Fibroblast of lung (primary cell): ENCODE data around the gene CCDC33. TPM values are rescaled to one million over a fixed set of nuclear protein-coding genes. Genes with fewer than 3 reads are reported as not detected.
A peak's percentile ranks its signal among the peaks of the same experiment; 100 is the strongest.

Source experiments
- DNase-seq, 2 donors: peaks; one replicate each; pipeline versions ENCODE4 v3.0.0 to v3.0.0-alpha.2; 2010; ENCODE audit warnings: low read depth in 2 of 2
- H2AFZ ChIP-seq: 2 replicates; pipeline ENCODE4 v1.5.1; 2012; ENCODE audit warnings: low read length, control low read depth, inconsistent platforms
- H3K27ac ChIP-seq: 2 replicates; pipeline ENCODE4 v1.5.1; 2011; ENCODE audit warnings: low read length, control low read depth; ENCODE audit not compliant: insufficient read depth
- H3K27me3 ChIP-seq: 2 replicates; pipeline ENCODE4 v1.5.1; 2011; ENCODE audit warnings: mild to moderate bottlenecking, low read length; ENCODE audit not compliant: control insufficient read depth, insufficient read depth
- H3K36me3 ChIP-seq: 2 replicates; pipeline ENCODE4 v1.5.1; 2011; ENCODE audit warnings: low read length; ENCODE audit not compliant: control insufficient read depth, insufficient read depth
- H3K4me1 ChIP-seq: 2 replicates; pipeline ENCODE4 v1.5.1; 2011; ENCODE audit warnings: low read length; ENCODE audit not compliant: control insufficient read depth, insufficient read depth; ENCODE audit errors: extremely low read depth
- H3K4me2 ChIP-seq: 2 replicates; pipeline ENCODE4 v1.5.1; 2011; ENCODE audit warnings: low read length, control low read depth; ENCODE audit not compliant: insufficient read depth; ENCODE audit errors: extremely low read depth
- H3K4me3 ChIP-seq, 4 experiments: fragments of 200-600 bp in 1 of 4; sonication (generic) in 1 of 4; replicated peaks in 1 of 4; 2 replicates each; pipeline ENCODE4 v1.5.1; 2011 to 2016; ENCODE audit warnings: low read length in 4 of 4, low read depth in 3 of 4, mild to moderate bottlenecking in 3 of 4, control low read depth in 2 of 4, inconsistent platforms in 1 of 4, mixed read lengths in 1 of 4; ENCODE audit not compliant: insufficient read depth in 1 of 4; ENCODE audit errors: control extremely low read depth in 1 of 4
- H3K79me2 ChIP-seq: 2 replicates; pipeline ENCODE4 v1.5.1; 2012; ENCODE audit warnings: mild to moderate bottlenecking, low read length, inconsistent platforms; ENCODE audit not compliant: control insufficient read depth, insufficient read depth
- H3K9ac ChIP-seq: 2 replicates; pipeline ENCODE4 v1.5.1; 2011; ENCODE audit warnings: mild to moderate bottlenecking, low read length, control low read depth; ENCODE audit not compliant: insufficient read depth
- H3K9me3 ChIP-seq: 2 replicates; pipeline ENCODE4 v1.5.1; 2012; ENCODE audit warnings: low read depth, low read length; ENCODE audit not compliant: control insufficient read depth, insufficient read depth
- H4K20me1 ChIP-seq: 2 replicates; pipeline ENCODE4 v1.5.1; 2011; ENCODE audit warnings: low read length; ENCODE audit not compliant: control insufficient read depth, insufficient read depth; ENCODE audit errors: extremely low read depth
- EZH2 ChIP-seq: IDR thresholded peaks from 2 replicates; pipeline ENCODE4 v1.5.1; 2012; ENCODE audit warnings: low read length, control low read depth, mild to moderate bottlenecking; ENCODE audit errors: missing control alignments
- polyA plus RNA-seq, 2 donors: library from polyadenylated mRNA; depleted of rRNA in 1 of 2; stranded (reverse) in 1 of 2; unstranded in 1 of 2; fragments of >200 nt; gene quantifications; 2 replicates each; pipeline ENCODE4 v1.2.1, GENCODE V29; 2011 to 2012; ENCODE audit warnings: missing spikeins in 1 of 2
- total RNA-seq: library from RNA; depleted of rRNA; stranded (reverse); fragments of >200 nt; gene quantifications from 2 replicates; pipeline ENCODE4 v1.2.1, GENCODE V29; 2014
- TF ChIP-seq, protein P1 (sequence below), 2 donors: IDR thresholded peaks in 1 of 2; conservative IDR thresholded peaks in 1 of 2; 1 replicate in 1 of 2; 2 replicates in 1 of 2; pipeline ENCODE4 v1.5.1; 2011 to 2012; ENCODE audit warnings: low read length in 2 of 2, control low read depth in 1 of 2, inconsistent platforms in 1 of 2, low read depth in 1 of 2, mild to moderate bottlenecking in 1 of 2

The CCDC33 gene
- total and polyA plus RNA-seq, 2 donors (not counting 1 experiment from before 2014, with no cell fraction given): not detected

DNA sequence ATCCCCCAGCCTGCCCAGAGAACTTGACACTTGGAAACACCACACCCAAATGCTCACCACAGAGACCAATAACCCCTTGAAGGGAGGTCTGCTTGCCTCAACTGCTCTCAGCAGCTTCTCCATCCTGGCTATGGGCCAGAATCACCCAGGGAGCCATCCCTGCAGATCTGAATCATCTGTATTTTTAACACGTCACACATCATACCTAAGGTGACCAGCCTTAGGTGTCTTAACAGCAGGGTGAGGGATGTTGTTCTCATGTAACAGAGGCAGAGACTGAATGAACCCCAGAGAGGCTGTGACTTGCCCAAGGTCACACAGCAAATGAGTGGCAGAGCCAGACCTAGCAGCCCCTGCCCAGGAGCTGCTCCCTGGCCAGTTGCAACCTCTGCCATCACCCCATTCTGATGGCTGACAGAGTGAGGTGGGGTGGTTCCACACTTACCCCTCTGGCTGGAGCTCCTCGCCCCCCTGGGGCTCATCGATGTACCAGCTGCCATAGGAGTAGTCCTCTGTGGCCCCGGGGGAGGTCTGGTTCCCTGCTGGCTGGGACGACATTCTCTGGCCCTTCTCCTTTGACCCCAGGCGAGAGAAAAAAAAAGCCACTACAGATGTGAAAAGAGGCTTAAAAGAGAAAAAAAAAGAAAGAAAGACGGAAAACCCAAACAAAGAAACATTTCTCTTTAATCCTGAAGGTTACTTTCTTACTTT lies 34.3 kb upstream of the CCDC33 start:
- Histone ChIP-seq H3K4me1 (peaks cover 9% of the 10 kb centered on the region), H3K9ac (no peak overlapping the region), H2AFZ (no peak overlapping the region), H4K20me1 (no peaks in the 10 kb centered on the region), H3K36me3 (no peaks in the 10 kb centered on the region), H3K4me2 (no peak overlapping the region), H3K9me3 (no peaks in the 10 kb centered on the region), H3K4me3 (no peak overlapping the region), H3K27me3 (no peaks in the 10 kb centered on the region), H3K79me2 (no peaks in the 10 kb centered on the region), H3K27ac (no peak overlapping the region)
- DNase-seq: peak in 1 of 2 donors; percentile 70
- TF ChIP-seq EZH2: no peak
- TF ChIP-seq, protein P1, sequence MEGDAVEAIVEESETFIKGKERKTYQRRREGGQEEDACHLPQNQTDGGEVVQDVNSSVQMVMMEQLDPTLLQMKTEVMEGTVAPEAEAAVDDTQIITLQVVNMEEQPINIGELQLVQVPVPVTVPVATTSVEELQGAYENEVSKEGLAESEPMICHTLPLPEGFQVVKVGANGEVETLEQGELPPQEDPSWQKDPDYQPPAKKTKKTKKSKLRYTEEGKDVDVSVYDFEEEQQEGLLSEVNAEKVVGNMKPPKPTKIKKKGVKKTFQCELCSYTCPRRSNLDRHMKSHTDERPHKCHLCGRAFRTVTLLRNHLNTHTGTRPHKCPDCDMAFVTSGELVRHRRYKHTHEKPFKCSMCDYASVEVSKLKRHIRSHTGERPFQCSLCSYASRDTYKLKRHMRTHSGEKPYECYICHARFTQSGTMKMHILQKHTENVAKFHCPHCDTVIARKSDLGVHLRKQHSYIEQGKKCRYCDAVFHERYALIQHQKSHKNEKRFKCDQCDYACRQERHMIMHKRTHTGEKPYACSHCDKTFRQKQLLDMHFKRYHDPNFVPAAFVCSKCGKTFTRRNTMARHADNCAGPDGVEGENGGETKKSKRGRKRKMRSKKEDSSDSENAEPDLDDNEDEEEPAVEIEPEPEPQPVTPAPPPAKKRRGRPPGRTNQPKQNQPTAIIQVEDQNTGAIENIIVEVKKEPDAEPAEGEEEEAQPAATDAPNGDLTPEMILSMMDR (conservative IDR thresholded peaks at IDR 0.05 in 1 of 2, IDR thresholded peaks at IDR 0.05 in 1 of 2; ENCODE audit: low read depth in 1 of 2, low read length in 2 of 2): no peak

DNA sequence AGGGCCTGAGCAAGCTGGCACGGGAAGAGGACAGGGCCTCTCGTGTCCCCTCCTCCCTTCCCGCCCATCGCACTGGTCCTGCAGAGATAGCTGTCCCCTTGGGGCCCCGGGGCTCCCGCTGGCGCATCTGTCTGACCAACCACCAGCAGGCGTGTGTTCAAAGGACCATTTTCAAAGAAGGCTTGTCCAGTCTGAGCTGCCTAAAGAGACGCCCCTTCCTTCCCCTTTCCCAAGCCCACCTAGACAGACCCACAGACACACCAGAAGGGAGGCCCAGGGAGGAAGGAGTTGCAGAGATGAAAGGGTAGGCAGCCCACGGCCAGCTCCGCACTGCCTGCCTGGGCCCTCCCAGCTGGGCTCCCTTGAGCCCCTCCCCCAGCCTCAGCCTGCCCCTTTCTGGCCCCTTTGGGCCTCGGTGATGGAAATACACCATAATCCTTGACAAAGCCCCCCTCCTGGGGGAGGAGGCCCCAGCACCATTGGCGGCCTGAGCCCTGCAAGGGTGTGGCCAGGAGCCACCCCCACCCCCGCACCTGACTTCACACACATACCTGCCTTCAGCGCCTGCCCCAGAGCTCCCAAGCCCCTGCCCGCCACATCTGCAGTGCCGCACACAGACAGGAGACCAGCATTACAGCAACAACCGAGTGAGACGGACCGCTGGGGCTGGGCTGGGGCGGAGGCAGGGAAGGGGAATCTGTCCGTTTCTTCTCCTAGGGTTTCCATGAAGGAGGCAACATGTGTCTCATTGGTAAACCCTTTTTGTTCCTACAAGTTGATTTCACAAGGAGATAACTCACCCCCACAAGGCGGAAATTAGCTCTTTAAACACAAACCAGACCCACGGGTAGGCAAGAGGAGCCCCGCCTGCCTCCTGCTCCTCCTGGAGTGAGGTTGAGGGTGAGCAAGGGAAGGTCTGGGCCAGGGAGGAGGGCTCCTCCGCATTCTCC lies 33.4 kb upstream of the CCDC33 start, which contains the start of gene STRA6:
Gene STRA6, minus strand, starts transcription at position 336 of the 950 bp plus-strand sequence. CDS start 520 bp downstream, outside the sequence.
- H3K4me2 ChIP-seq: no peak within 1 kb of the TSS
- H3K27ac ChIP-seq: no peak within 1 kb of the TSS
- no peak within 1 kb of the TSS for H2AFZ ChIP-seq
- no peaks in the 10 kb centered on the region for H3K9me3 ChIP-seq
- DNase-seq: peak in 1 of 2 donors; percentile 59
- H4K20me1 ChIP-seq: no peaks in the 10 kb centered on the region
- H3K27me3 ChIP-seq: no peaks in the 10 kb centered on the region
- TF ChIP-seq EZH2: no peak
- TF ChIP-seq, protein P1 (conservative IDR thresholded peaks at IDR 0.05 in 1 of 2, IDR thresholded peaks at IDR 0.05 in 1 of 2; ENCODE audit: low read depth in 1 of 2, low read length in 2 of 2): no peak
- no peak within 1 kb of the TSS for H3K4me3 ChIP-seq
- no peak within 1 kb of the TSS for H3K9ac ChIP-seq
- peaks cover 7% of the 10 kb centered on the region for H3K4me1 ChIP-seq
- no peaks in the 10 kb centered on the region for H3K36me3 ChIP-seq
- no peaks in the 10 kb centered on the region for H3K79me2 ChIP-seq

GRCh38 chr15:74203914-74204431 lies 32.2 kb upstream of the CCDC33 start:
- H2AFZ ChIP-seq: no peak overlapping the region
- peak; percentile 57 to 86 for DNase-seq
- no peak overlapping the region for H3K4me2 ChIP-seq
- no peaks in the 10 kb centered on the region for H3K9me3 ChIP-seq
- H3K4me3 ChIP-seq: no peak overlapping the region
- H3K9ac ChIP-seq: no peak overlapping the region
- H3K4me1 ChIP-seq: peaks cover 7% of the 10 kb centered on the region
- H3K27ac ChIP-seq: no peak overlapping the region
- H4K20me1 ChIP-seq: no peaks in the 10 kb centered on the region
- H3K27me3 ChIP-seq: peaks cover 3% of the 10 kb centered on the region
- TF ChIP-seq, protein P1 (conservative IDR thresholded peaks at IDR 0.05 in 1 of 2, IDR thresholded peaks at IDR 0.05 in 1 of 2; ENCODE audit: low read depth in 1 of 2, low read length in 2 of 2): no peak
- H3K36me3 ChIP-seq: no peaks in the 10 kb centered on the region
- no peaks in the 10 kb centered on the region for H3K79me2 ChIP-seq
